ENCODE results near the gene PIK3R3. TPM values are rescaled to one million over a fixed set of nuclear protein-coding genes. Genes with fewer than 3 reads are reported as not detected.

The PIK3R3 gene
- total RNA-seq, 1 donor from 2014 or later: 38.1 TPM

GRCh38 chr1:46128344-46128743, 4.1 kb downstream of the PIK3R3 start:
- peaks cover 8% of the 10 kb centered on the region for H3K27me3 Mint-ChIP-seq (ENCODE audit: unreplicated experiment)
- TF ChIP-seq CTCF (IDR thresholded peaks at IDR 0.05; ENCODE audit: unreplicated experiment): no peak
- H3K27ac Mint-ChIP-seq (ENCODE audit: unreplicated experiment): no peak overlapping the region
- peaks cover 6% of the 10 kb centered on the region for H3K4me1 Mint-ChIP-seq (ENCODE audit: unreplicated experiment)
- H3K4me3 Mint-ChIP-seq (ENCODE audit: unreplicated experiment): no peak overlapping the region
- no peak for DNase-seq (ENCODE audit: low spot score)
- H3K9me3 Mint-ChIP-seq (ENCODE audit: unreplicated experiment): no peaks in the 10 kb centered on the region
- H3K36me3 Mint-ChIP-seq (ENCODE audit: low read depth, unreplicated experiment): peaks cover 5% of the 10 kb centered on the region

- no peak for TF ChIP-seq CTCF (IDR thresholded peaks at IDR 0.05; ENCODE audit: unreplicated experiment)
- Mint-ChIP-seq H3K36me3 (ENCODE audit: low read depth, unreplicated experiment) (no peaks in the 10 kb centered on the region), H3K9me3 (ENCODE audit: unreplicated experiment) (no peaks in the 10 kb centered on the region), H3K4me3 (ENCODE audit: unreplicated experiment) (no peak overlapping the region), H3K27me3 (ENCODE audit: unreplicated experiment) (no peaks in the 10 kb centered on the region), H3K4me1 (ENCODE audit: unreplicated experiment) (no peaks in the 10 kb centered on the region), H3K27ac (ENCODE audit: unreplicated experiment) (no peak overlapping the region)
- DNase-seq (ENCODE audit: low spot score): no peak
Measured at GRCh38 chr1:46118856-46119255, 13.6 kb downstream of the PIK3R3 start.

- Mint-ChIP-seq H3K27me3 (ENCODE audit: unreplicated experiment) (no peaks in the 10 kb centered on the region), H3K4me3 (ENCODE audit: unreplicated experiment) (no peak overlapping the region)
Measured at GRCh38 chr1:46117810-46118494, 14.5 kb downstream of the PIK3R3 start.

GRCh38 chr1:46114925-46115603, 17.4 kb downstream of the PIK3R3 start:
- Mint-ChIP-seq H3K27ac (ENCODE audit: unreplicated experiment) (no peak overlapping the region), H3K4me1 (ENCODE audit: unreplicated experiment) (no peaks in the 10 kb centered on the region), H3K27me3 (ENCODE audit: unreplicated experiment) (no peaks in the 10 kb centered on the region), H3K4me3 (ENCODE audit: unreplicated experiment) (no peak overlapping the region), H3K9me3 (ENCODE audit: unreplicated experiment) (no peaks in the 10 kb centered on the region), H3K36me3 (ENCODE audit: low read depth, unreplicated experiment) (no peaks in the 10 kb centered on the region)
- DNase-seq (ENCODE audit: low spot score): no peak
- TF ChIP-seq CTCF (IDR thresholded peaks at IDR 0.05; ENCODE audit: unreplicated experiment): no peak

More at GRCh38 chr1:46117810-46118494, 14.5 kb downstream of the PIK3R3 start:
- Mint-ChIP-seq H3K9me3 (ENCODE audit: unreplicated experiment) (no peaks in the 10 kb centered on the region), H3K27ac (ENCODE audit: unreplicated experiment) (no peak overlapping the region), H3K36me3 (ENCODE audit: low read depth, unreplicated experiment) (no peaks in the 10 kb centered on the region), H3K4me1 (ENCODE audit: unreplicated experiment) (no peaks in the 10 kb centered on the region)
- no peak for DNase-seq (ENCODE audit: low spot score)
- TF ChIP-seq CTCF (IDR thresholded peaks at IDR 0.05; ENCODE audit: unreplicated experiment): no peak

- Mint-ChIP-seq H3K4me3 (ENCODE audit: unreplicated experiment) (no peak overlapping the region), H3K27ac (ENCODE audit: unreplicated experiment) (no peak overlapping the region), H3K9me3 (ENCODE audit: unreplicated experiment) (no peaks in the 10 kb centered on the region), H3K4me1 (ENCODE audit: unreplicated experiment) (no peaks in the 10 kb centered on the region), H3K36me3 (ENCODE audit: low read depth, unreplicated experiment) (no peaks in the 10 kb centered on the region), H3K27me3 (ENCODE audit: unreplicated experiment) (no peaks in the 10 kb centered on the region)
- no peak for DNase-seq (ENCODE audit: low spot score)
- no peak for TF ChIP-seq CTCF (IDR thresholded peaks at IDR 0.05; ENCODE audit: unreplicated experiment)
Measured at GRCh38 chr1:46113948-46114347, 18.5 kb downstream of the PIK3R3 start.

All from endothelial cell (in vitro differentiated cells).